OCI-LY3 (cell line): ENCODE data around the gene CEP162.
"Not testable (repeated sequence)": the region's sequence is repeated elsewhere in the genome, so short reads cannot be mapped to it uniquely, and the experiment has no call there.

Experiments
- H2AFZ ChIP-seq: fragments of 200-600, 300-600 bp; shearing (Covaris generic); 2 replicates; pipeline ENCODE4 v1.6.0; 2014; ENCODE audit warnings: antibody characterized with exemption, low read depth, low read length
- H3K27ac ChIP-seq: fragments of 200-600, 300-600 bp; sonication (generic); 2 replicates; pipeline ENCODE4 v1.5.1; 2014; ENCODE audit warnings: mild to moderate bottlenecking, low read length, moderate library complexity, mixed read lengths
- H3K27me3 ChIP-seq: fragments of 200-600, 300-600 bp; sonication (generic); 2 replicates; pipeline ENCODE4 v1.6.1; 2014; ENCODE audit warnings: low read depth, low read length, mixed read lengths
- H3K36me3 ChIP-seq: fragments of 200-600, 300-600 bp; sonication (generic); replicated peaks from 2 replicates; pipeline ENCODE3; 2014; ENCODE audit warnings: low read depth, low read length, mixed read lengths
- H3K4me1 ChIP-seq: fragments of 300-600, 200-600 bp; sonication (generic); 2 replicates; pipeline ENCODE4 v1.6.1; 2014; ENCODE audit warnings: low read length, mixed read lengths
- H3K4me2 ChIP-seq: fragments of 200-600, 300-600 bp; sonication (generic); 2 replicates; pipeline ENCODE4 v1.6.1; 2014; ENCODE audit warnings: low read length, mixed read lengths
- H3K4me3 ChIP-seq: fragments of 300-600, 200-600 bp; sonication (generic); 2 replicates; pipeline ENCODE4 v1.5.1; 2014; ENCODE audit warnings: antibody characterized with exemption, mild to moderate bottlenecking, low read length, moderate library complexity
- H3K79me2 ChIP-seq: fragments of 300-600, 200-600 bp; shearing (Covaris generic); 2 replicates; pipeline ENCODE4 v1.6.1; 2014; ENCODE audit warnings: mild to moderate bottlenecking, low read length, mixed read lengths
- H3K9ac ChIP-seq: fragments of 300-600, 200-600 bp; shearing (Covaris generic); 2 replicates; pipeline ENCODE4 v1.6.0; 2014; ENCODE audit warnings: mild to moderate bottlenecking, low read length, moderate library complexity
- H3K9me3 ChIP-seq: fragments of 200-600, 300-600 bp; shearing (Covaris generic); 2 replicates; pipeline ENCODE4 v1.6.1; 2014; ENCODE audit warnings: low read length, mixed read lengths; ENCODE audit not compliant: insufficient read depth
- H4K20me1 ChIP-seq: fragments of 200-600, 300-600 bp; sonication (generic); 2 replicates; pipeline ENCODE4 v1.6.1; 2016; ENCODE audit warnings: low read length, mixed read lengths; ENCODE audit not compliant: insufficient read depth
- CTCF ChIP-seq: fragments of 200-600, 300-600 bp; sonication (generic); IDR thresholded peaks from 2 replicates; pipeline ENCODE4 v1.5.1; 2014; ENCODE audit warnings: antibody characterized with exemption, low read length, low read depth
- EZH2phosphoT487 ChIP-seq: fragments of 200-600 bp; shearing (Covaris generic); IDR thresholded peaks from 2 replicates; pipeline ENCODE4 v1.6.1; 2018; ENCODE audit warnings: antibody characterized with exemption, mixed run types, low read depth

Gene CEP162

GRCh38 chr6:84227044-84227433 is 404 bp downstream of the CEP162 start:
- H3K27me3 ChIP-seq, result peaks cover 16% of the 10 kb centered on the region
- no peak overlapping the region for H3K27ac ChIP-seq
- no peaks in the 10 kb centered on the region for H3K36me3 ChIP-seq
- peak overlapping the region; percentile 87 for H3K4me3 ChIP-seq
- H3K79me2 ChIP-seq, result no peaks in the 10 kb centered on the region
- no peak for TF ChIP-seq EZH2phosphoT487
- H4K20me1 ChIP-seq, result no peaks in the 10 kb centered on the region
- H3K9me3 ChIP-seq, result no peaks in the 10 kb centered on the region
- H3K4me2 ChIP-seq, result peak overlapping the region; percentile 75
- peak overlapping the region; percentile 97 for H2AFZ ChIP-seq
- peaks cover 17% of the 10 kb centered on the region for H3K4me1 ChIP-seq
- peak overlapping the region; percentile 69 for H3K9ac ChIP-seq

- Histone ChIP-seq H3K36me3 (no peaks in the 10 kb centered on the region), H2AFZ (no peak overlapping the region), H3K27ac (no peak overlapping the region), H3K4me2 (no peak overlapping the region), H3K79me2 (no peaks in the 10 kb centered on the region), H3K9ac (no peak overlapping the region), H4K20me1 (no peaks in the 10 kb centered on the region), H3K27me3 (peaks cover 3% of the 10 kb centered on the region; the same call in 1 of the 2 replicates), H3K4me3 (no peak overlapping the region), H3K9me3 (no peaks in the 10 kb centered on the region), H3K4me1 (peaks cover 22% of the 10 kb centered on the region)
- no peak for TF ChIP-seq EZH2phosphoT487
- no peak for TF ChIP-seq CTCF
These were observed 3.2 kb downstream of the CEP162 start for GRCh38 chr6:84224251-84224650.

DNA sequence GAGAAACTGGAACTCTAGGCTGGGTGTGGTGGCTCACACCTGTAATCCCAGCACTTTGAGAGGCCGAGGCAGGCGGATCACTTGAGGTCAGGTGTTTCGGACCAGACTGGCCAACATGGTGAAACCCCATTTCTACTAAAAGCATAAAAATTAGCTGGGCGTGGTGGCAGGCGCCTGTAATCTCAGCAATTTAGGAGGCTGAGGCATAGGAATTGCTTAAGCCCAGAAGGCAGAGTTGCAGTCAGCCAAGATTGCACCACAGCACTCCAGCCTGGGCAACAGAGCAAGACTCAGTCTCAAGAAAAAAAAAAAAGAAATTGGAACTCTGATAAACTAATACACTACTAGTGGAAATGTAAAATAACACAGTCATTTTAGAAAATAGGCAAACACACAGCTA is 3.8 kb downstream of the CEP162 start:
- not testable (repeated sequence) for H3K27me3 ChIP-seq, H3K4me2 ChIP-seq, H3K9ac ChIP-seq, H3K4me3 ChIP-seq, H2AFZ ChIP-seq, H3K36me3 ChIP-seq, H3K27ac ChIP-seq, H3K79me2 ChIP-seq, H4K20me1 ChIP-seq, H3K9me3 ChIP-seq
- H3K4me1 ChIP-seq, result peaks cover 21% of the 10 kb centered on the region

DNA sequence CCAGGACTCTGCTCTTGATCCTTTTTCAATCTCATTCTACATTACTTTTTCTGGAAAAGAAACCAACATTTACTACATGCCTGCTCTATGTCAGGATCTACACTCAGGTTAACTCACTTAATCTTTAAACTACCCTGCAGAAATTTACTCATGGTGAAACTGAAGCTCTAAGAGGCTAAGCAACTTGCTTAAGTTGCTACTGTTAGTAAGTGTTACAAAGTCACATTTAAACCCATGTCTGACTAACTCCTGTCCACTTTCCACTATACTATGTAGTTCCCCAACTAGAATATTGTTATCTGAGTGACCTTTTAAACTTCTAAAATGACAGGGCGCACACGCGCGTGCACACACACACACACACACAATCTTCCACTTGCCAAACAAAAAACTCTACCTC is 5.0 kb downstream of the CEP162 start:
- no peaks in the 10 kb centered on the region for H3K79me2 ChIP-seq
- no peak overlapping the region for H3K4me3 ChIP-seq
- H3K9me3 ChIP-seq, result no peaks in the 10 kb centered on the region
- no peaks in the 10 kb centered on the region for H3K27me3 ChIP-seq
- no peaks in the 10 kb centered on the region for H4K20me1 ChIP-seq
- H3K9ac ChIP-seq, result no peak overlapping the region
- TF ChIP-seq EZH2phosphoT487 (no peak), CTCF (no peak)
- H3K36me3 ChIP-seq, result no peaks in the 10 kb centered on the region
- H3K4me2 ChIP-seq, result peak overlapping the region; percentile 13; the same call in 1 of the 2 replicates
- H2AFZ ChIP-seq, result no peak overlapping the region
- H3K27ac ChIP-seq, result no peak overlapping the region
- H3K4me1 ChIP-seq, result peaks cover 16% of the 10 kb centered on the region

GRCh38 chr6:84220809-84221409 is 6.5 kb downstream of the CEP162 start:
- Histone ChIP-seq H2AFZ (no peak overlapping the region), H3K4me3 (no peak overlapping the region), H3K79me2 (no peaks in the 10 kb centered on the region), H3K4me2 (no peak overlapping the region), H3K9ac (no peak overlapping the region), H3K9me3 (no peaks in the 10 kb centered on the region), H3K27ac (no peak overlapping the region), H4K20me1 (no peaks in the 10 kb centered on the region), H3K4me1 (peaks cover 11% of the 10 kb centered on the region), H3K36me3 (no peaks in the 10 kb centered on the region), H3K27me3 (no peaks in the 10 kb centered on the region)
- TF ChIP-seq EZH2phosphoT487 (no peak), CTCF (peak; percentile 67)
